HepG2 (cell line): Measurements from ENCODE around the gene OR52W1. TPM values are rescaled to one million over a fixed set of nuclear protein-coding genes. Genes with fewer than 3 reads are reported as not detected.
A peak's percentile ranks its signal among the peaks of the same experiment; 100 is the strongest.

Source experiments
- CCAR2 ChIP-seq: fragments of 200-400 bp; formaldehyde crosslinking; optimal IDR thresholded peaks from 2 replicates; pipeline ENCODE3; 2018; ENCODE audit warnings: low read depth, mild to moderate bottlenecking, low read length, moderate library complexity
- DR1 ChIP-seq: sonication (generic); formaldehyde crosslinking; IDR thresholded peaks from 2 replicates; pipeline ENCODE4 v1.8.0; 2021; ENCODE audit warnings: mild to moderate bottlenecking, missing genetic modification reagents, inconsistent platforms
- FOXK1 ChIP-seq: sonication (generic); formaldehyde crosslinking; IDR thresholded peaks from 2 replicates; pipeline ENCODE4 v1.4.0; 2020; ENCODE audit warnings: low read depth, missing genetic modification reagents, borderline replicate concordance
- HIVEP1 ChIP-seq: sonication (generic); formaldehyde crosslinking; IDR thresholded peaks from 2 replicates; pipeline ENCODE4 v1.4.0; 2020; ENCODE audit warnings: mild to moderate bottlenecking, missing genetic modification reagents
- HOXA9 ChIP-seq: sonication (generic); formaldehyde crosslinking; IDR thresholded peaks from 2 replicates; pipeline ENCODE4 v1.8.1; 2022; ENCODE audit warnings: missing genetic modification reagents, mild to moderate bottlenecking, moderate library complexity, borderline replicate concordance
- JUNB ChIP-seq: sonication (generic); formaldehyde crosslinking; IDR thresholded peaks from 2 replicates; pipeline ENCODE4 v1.8.0; 2022; ENCODE audit warnings: missing genetic modification reagents, mild to moderate bottlenecking, borderline replicate concordance
- MED13 ChIP-seq: sonication (generic); formaldehyde crosslinking; IDR thresholded peaks from 2 replicates; pipeline ENCODE4 v1.5.0; 2020; ENCODE audit warnings: missing genetic modification reagents
- NRL ChIP-seq: sonication (generic); formaldehyde crosslinking; IDR thresholded peaks from 2 replicates; pipeline ENCODE4 v1.5.0; 2020; ENCODE audit warnings: missing genetic modification reagents, mild to moderate bottlenecking, moderate library complexity, borderline replicate concordance
- RNF2 ChIP-seq: fragments of 450-650 bp; conservative IDR thresholded peaks from 2 replicates; pipeline ENCODE4 v1.6.1; 2016; ENCODE audit warnings: low read depth
- SIN3A ChIP-seq: IDR thresholded peaks from 2 replicates; pipeline ENCODE4 v1.6.1; 2011; ENCODE audit warnings: low read depth, mild to moderate bottlenecking, control low read depth, low read length, borderline replicate concordance
- ZNF430 ChIP-seq: sonication (generic); formaldehyde crosslinking; IDR thresholded peaks from 2 replicates; pipeline ENCODE4 v1.9.0; 2021; ENCODE audit warnings: mild to moderate bottlenecking, missing genetic modification reagents
- ZNF549 ChIP-seq: sonication (generic); formaldehyde crosslinking; IDR thresholded peaks from 2 replicates; pipeline ENCODE4 v1.5.0; 2020; ENCODE audit warnings: missing genetic modification reagents
- ZNF644 ChIP-seq: IDR thresholded peaks from 2 replicates; pipeline ENCODE4 v1.6.1; 2016; ENCODE audit warnings: low read depth
- ZNF749 ChIP-seq: sonication (generic); formaldehyde crosslinking; IDR thresholded peaks from 2 replicates; pipeline ENCODE4 v1.8.0; 2022; ENCODE audit warnings: mild to moderate bottlenecking, missing genetic modification reagents, moderate library complexity, borderline replicate concordance
- ZNF891 ChIP-seq: sonication (generic); formaldehyde crosslinking; IDR thresholded peaks from 2 replicates; pipeline ENCODE4 v1.5.0; 2020; ENCODE audit warnings: mild to moderate bottlenecking, missing genetic modification reagents
- polyA plus RNA-seq, 8 experiments: library from polyadenylated mRNA; depleted of rRNA in 3 of 8; stranded (reverse) in 7 of 8; unstranded in 1 of 8; fragments of >200 nt; fragmentation: Illumina TruSeq in 4 of 8; extraction: Trizol in 4 of 8; gene quantifications; 2 replicates each; pipeline versions ENCODE4 v1.2.1 to v1.2.3, GENCODE V29; 2011 to 2016; ENCODE audit warnings: low read depth in 4 of 8, missing spikeins in 1 of 8, mixed read lengths in 1 of 8; ENCODE audit not compliant: insufficient read depth in 1 of 8
- total RNA-seq, 5 experiments: library from RNA; depleted of rRNA; stranded (reverse); fragments of >200 nt; fragmentation: Illumina TruSeq; extraction: Trizol; gene quantifications; 2 replicates each; pipeline ENCODE4 v1.2.3, GENCODE V29; 2016; ENCODE audit warnings: low read depth in 1 of 5
- TF ChIP-seq, protein P1 (sequence below): sonication (generic); formaldehyde crosslinking; IDR thresholded peaks from 2 replicates; pipeline ENCODE4 v1.5.1; 2020; ENCODE audit warnings: mild to moderate bottlenecking, missing genetic modification reagents, borderline replicate concordance
- TF ChIP-seq, protein P2 (sequence below): sonication (generic); formaldehyde crosslinking; IDR thresholded peaks from 2 replicates; pipeline ENCODE4 v1.4.0; 2020; ENCODE audit warnings: missing genetic modification reagents
- TF ChIP-seq, protein P3 (sequence below): sonication (generic); formaldehyde crosslinking; IDR thresholded peaks from 2 replicates; pipeline ENCODE4 v1.9.0; 2021; ENCODE audit warnings: missing genetic modification reagents, mild to moderate bottlenecking, borderline replicate concordance
- TF ChIP-seq, protein P4 (sequence below): IDR thresholded peaks from 2 replicates; pipeline ENCODE4 v1.6.1; 2018; ENCODE audit warnings: missing genetic modification reagents, mild to moderate bottlenecking, missing compliant biosample characterization

OR52W1 gene
- total and polyA plus RNA-seq, 2 of the 13 experiments (the other 11 are each of a cell fraction or from before 2014, with no cell fraction given): not detected

DNA sequence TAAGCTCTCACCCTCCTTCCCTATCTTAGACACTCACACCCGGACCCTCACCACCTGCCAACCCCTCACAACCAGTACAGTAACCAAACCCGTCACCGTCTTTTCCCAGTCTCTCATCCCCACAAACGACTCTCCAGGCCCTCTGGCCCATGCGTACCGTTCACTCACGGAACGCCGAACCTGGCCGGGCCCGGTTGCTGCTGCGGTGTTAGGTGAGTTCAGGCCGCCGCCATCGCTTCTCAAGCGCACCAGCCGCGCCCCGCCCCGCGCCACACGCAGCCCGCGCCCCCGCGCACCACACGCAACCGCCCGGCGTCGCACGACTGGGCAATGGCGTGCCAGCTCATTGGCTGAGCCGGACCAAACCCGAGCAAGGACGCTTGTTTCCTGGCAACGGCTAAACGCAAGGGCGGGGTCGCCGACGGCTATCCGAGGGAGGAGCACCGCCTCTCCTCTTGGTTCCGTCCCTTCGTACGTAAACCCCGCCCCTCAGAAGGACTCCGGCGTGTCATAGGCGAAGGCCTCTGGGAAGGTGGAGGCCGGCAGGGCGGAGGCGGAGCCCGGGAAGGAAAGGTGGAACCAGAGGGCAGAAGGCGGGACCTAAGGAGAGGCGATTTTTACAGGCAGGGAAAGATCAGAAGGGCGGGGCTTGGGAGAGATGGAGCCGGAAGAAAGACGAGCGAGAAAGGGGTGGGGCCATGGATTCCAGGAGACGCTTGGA lies 35.5 kb downstream of the OR52W1 start, which contains the start of gene FHIP1B (continued):
- peak; percentile 61; the same call in 1 of the 2 replicates for TF ChIP-seq FOXK1 (CRISPR knock-in tag)
- TF ChIP-seq ZNF891 (CRISPR knock-in tag): peak; percentile 53; the same call in 1 of the 2 replicates
- TF ChIP-seq ZNF644 (CRISPR knock-in tag): no peak
- TF ChIP-seq ZNF749 (CRISPR knock-in tag): no peak
- TF ChIP-seq ZNF549: no peak
- no peak for TF ChIP-seq MED13 (CRISPR knock-in tag)
- TF ChIP-seq JUNB (CRISPR knock-in tag): no peak
- TF ChIP-seq HOXA9 (CRISPR knock-in tag): no peak
- TF ChIP-seq, protein P1, sequence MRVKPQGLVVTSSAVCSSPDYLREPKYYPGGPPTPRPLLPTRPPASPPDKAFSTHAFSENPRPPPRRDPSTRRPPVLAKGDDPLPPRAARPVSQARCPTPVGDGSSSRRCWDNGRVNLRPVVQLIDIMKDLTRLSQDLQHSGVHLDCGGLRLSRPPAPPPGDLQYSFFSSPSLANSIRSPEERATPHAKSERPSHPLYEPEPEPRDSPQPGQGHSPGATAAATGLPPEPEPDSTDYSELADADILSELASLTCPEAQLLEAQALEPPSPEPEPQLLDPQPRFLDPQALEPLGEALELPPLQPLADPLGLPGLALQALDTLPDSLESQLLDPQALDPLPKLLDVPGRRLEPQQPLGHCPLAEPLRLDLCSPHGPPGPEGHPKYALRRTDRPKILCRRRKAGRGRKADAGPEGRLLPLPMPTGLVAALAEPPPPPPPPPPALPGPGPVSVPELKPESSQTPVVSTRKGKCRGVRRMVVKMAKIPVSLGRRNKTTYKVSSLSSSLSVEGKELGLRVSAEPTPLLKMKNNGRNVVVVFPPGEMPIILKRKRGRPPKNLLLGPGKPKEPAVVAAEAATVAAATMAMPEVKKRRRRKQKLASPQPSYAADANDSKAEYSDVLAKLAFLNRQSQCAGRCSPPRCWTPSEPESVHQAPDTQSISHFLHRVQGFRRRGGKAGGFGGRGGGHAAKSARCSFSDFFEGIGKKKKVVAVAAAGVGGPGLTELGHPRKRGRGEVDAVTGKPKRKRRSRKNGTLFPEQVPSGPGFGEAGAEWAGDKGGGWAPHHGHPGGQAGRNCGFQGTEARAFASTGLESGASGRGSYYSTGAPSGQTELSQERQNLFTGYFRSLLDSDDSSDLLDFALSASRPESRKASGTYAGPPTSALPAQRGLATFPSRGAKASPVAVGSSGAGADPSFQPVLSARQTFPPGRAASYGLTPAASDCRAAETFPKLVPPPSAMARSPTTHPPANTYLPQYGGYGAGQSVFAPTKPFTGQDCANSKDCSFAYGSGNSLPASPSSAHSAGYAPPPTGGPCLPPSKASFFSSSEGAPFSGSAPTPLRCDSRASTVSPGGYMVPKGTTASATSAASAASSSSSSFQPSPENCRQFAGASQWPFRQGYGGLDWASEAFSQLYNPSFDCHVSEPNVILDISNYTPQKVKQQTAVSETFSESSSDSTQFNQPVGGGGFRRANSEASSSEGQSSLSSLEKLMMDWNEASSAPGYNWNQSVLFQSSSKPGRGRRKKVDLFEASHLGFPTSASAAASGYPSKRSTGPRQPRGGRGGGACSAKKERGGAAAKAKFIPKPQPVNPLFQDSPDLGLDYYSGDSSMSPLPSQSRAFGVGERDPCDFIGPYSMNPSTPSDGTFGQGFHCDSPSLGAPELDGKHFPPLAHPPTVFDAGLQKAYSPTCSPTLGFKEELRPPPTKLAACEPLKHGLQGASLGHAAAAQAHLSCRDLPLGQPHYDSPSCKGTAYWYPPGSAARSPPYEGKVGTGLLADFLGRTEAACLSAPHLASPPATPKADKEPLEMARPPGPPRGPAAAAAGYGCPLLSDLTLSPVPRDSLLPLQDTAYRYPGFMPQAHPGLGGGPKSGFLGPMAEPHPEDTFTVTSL (CRISPR knock-in tag): no peak
- no peak for TF ChIP-seq CCAR2
- TF ChIP-seq, protein P2, sequence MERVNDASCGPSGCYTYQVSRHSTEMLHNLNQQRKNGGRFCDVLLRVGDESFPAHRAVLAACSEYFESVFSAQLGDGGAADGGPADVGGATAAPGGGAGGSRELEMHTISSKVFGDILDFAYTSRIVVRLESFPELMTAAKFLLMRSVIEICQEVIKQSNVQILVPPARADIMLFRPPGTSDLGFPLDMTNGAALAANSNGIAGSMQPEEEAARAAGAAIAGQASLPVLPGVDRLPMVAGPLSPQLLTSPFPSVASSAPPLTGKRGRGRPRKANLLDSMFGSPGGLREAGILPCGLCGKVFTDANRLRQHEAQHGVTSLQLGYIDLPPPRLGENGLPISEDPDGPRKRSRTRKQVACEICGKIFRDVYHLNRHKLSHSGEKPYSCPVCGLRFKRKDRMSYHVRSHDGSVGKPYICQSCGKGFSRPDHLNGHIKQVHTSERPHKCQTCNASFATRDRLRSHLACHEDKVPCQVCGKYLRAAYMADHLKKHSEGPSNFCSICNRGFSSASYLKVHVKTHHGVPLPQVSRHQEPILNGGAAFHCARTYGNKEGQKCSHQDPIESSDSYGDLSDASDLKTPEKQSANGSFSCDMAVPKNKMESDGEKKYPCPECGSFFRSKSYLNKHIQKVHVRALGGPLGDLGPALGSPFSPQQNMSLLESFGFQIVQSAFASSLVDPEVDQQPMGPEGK (CRISPR knock-in tag): peak; percentile 74
- TF ChIP-seq HIVEP1 (CRISPR knock-in tag): no peak
- no peak; the same call in 1 of the 2 replicates for TF ChIP-seq RNF2
- TF ChIP-seq SIN3A: 0 out of 2 replicates have a peak, but pooled peaks have one; percentile 19
- TF ChIP-seq, protein P3, sequence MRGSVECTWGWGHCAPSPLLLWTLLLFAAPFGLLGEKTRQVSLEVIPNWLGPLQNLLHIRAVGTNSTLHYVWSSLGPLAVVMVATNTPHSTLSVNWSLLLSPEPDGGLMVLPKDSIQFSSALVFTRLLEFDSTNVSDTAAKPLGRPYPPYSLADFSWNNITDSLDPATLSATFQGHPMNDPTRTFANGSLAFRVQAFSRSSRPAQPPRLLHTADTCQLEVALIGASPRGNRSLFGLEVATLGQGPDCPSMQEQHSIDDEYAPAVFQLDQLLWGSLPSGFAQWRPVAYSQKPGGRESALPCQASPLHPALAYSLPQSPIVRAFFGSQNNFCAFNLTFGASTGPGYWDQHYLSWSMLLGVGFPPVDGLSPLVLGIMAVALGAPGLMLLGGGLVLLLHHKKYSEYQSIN (CRISPR knock-in tag): no peak
- no peak; the same call in 1 of the 2 replicates for TF ChIP-seq DR1 (CRISPR knock-in tag)
- TF ChIP-seq ZNF430 (CRISPR knock-in tag): no peak
- TF ChIP-seq NRL (CRISPR knock-in tag): no peak
- TF ChIP-seq, protein P4, sequence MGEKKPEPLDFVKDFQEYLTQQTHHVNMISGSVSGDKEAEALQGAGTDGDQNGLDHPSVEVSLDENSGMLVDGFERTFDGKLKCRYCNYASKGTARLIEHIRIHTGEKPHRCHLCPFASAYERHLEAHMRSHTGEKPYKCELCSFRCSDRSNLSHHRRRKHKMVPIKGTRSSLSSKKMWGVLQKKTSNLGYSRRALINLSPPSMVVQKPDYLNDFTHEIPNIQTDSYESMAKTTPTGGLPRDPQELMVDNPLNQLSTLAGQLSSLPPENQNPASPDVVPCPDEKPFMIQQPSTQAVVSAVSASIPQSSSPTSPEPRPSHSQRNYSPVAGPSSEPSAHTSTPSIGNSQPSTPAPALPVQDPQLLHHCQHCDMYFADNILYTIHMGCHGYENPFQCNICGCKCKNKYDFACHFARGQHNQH: 0 out of 2 replicates have a peak, but pooled peaks have one; percentile 39
